Raji (cell line): ENCODE results near the gene TMEM204.

Source experiments
- POLR2A ChIP-seq: IDR thresholded peaks from 2 replicates; pipeline ENCODE4 v1.6.1; 2011; ENCODE audit warnings: low read depth, low read length, control low read depth; ENCODE audit not compliant: insufficient read depth

TMEM204 gene

DNA sequence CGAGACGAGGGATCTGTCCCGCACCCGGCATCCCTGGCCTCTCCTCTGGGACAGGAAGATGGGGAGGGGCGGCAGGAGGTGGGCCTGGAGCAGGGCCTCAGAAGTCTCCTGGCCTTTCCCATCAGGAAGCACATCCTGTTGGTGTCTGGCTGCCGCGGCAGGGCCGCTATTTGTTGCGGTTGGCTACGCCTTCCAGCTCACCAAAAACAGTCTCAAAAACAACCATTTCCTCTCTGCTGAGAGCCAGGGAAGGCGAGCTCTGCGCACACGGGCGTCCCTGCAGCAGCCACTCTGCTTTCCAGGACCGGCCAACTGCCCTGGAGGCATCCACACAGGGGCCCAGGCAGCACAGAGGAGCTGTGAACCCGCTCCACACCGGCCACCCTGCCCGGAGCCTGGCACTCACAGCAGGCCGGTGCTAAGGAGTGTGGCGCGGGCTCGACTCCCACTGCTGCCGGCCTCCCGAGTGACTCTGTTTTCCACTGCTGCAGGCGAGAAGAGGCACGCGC lies at the start of gene TMEM204:
TMEM204 (plus strand) TSS at position 224 of the 509 bp plus-strand sequence. CDS start 610 bp downstream, outside the sequence.
- TF ChIP-seq POLR2A, result no peak

DNA sequence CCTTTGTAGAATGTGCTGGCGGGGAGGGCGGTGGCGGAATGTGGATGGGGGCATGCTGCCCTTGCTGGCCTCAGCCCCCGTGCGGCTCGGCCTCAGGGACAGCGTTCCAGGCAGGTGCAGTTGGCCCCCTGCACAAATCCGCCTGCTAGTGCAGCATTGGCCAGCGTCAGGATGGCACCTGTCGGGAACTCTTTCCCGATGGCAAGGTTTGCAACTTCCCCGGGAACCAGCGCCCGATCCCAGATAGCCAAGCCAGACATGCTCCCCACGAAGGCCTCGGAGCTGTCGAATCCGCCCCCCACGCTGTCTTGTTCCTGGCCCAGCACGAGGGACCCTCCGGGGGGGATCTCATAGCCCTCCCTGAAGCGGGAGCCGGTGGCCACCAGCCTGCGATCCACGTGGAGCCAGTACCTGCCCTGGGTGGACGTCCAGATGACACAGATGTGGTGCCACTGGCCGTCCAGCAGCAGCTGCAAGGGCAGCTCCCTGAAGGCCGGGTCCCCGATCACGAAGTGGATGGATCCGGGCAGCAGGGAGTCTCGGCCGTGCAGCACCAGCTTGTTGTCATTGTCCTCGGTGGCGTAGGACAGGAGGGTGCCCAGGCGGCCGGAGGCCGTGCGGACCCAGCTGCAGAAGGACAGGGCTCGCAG lies 47.5 kb upstream of the TMEM204 start:
- no peak for TF ChIP-seq POLR2A

DNA sequence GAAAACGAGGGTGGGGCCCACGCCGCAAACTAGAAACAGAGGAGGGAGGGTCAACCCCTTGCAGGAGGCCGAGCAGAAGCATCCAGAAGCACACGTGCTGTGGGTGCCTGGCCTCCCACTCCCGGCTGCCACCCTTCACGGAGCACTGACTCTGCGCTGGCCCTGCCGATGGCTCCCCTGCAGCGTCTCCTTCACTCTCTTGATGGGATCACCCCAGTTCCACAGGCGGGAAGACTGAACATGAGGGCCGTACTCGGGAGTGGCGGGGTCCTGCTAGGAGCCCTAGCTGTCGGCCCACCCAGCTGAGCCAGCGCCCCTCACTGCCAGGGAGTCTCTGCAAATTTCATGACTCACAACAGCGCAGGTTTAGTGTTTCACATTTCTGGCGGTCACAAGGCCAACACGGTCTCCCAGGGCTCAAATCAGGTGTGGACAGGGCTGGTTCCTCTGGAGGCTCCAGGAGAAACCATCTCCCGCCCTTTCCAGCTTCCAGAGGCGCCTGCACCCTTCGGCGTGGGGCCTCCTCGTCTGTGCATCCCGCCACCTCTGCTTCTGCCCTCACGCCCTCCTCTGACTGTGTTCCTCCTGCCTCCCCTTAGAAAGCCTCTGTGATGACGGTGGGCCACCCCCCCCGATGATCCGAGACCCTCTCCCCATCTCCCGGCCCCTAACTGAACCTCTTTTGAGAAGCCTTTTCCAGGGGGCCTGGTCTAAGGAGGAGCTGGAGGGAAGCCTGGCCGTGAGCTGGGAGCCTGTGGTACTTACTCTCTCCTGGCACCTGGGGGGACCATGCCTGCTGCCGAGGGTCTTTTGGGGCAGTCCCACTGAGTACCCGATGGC lies 46.7 kb upstream of the TMEM204 start:
- no peak for TF ChIP-seq POLR2A

DNA sequence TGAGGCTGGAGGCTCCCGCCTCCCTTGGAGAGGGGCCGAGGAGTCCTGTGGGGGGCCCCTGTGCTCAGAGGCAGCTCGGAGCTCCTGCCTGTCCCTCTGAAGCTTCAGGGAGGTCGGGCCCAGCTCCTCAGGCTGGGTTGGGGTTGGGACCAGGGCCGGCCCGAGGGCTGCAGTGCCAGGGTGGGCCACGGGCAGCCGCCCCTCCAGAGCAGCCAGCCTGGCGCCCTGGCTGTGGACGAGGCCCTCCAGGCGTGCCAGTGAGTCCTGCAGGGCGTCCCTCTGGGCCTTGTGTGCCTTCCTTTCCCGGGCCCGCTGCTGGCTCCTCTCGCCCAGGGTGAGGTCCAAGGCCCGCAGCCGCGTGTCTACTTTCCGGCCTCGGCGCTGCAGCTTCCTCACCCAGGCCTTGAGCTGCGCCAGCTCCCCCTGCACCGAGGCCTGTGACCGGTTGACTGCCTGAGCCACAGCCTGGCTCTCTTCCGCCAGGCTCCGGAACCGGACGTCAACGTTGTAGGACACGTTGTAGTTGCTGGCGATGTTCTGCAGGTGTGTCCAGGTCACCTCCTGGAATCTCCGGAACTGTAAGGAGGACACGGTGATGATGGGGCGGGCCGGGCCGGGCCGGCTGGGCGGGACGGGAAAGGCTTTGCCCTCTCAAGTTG lies 45.9 kb upstream of the TMEM204 start:
- no peak for TF ChIP-seq POLR2A

DNA sequence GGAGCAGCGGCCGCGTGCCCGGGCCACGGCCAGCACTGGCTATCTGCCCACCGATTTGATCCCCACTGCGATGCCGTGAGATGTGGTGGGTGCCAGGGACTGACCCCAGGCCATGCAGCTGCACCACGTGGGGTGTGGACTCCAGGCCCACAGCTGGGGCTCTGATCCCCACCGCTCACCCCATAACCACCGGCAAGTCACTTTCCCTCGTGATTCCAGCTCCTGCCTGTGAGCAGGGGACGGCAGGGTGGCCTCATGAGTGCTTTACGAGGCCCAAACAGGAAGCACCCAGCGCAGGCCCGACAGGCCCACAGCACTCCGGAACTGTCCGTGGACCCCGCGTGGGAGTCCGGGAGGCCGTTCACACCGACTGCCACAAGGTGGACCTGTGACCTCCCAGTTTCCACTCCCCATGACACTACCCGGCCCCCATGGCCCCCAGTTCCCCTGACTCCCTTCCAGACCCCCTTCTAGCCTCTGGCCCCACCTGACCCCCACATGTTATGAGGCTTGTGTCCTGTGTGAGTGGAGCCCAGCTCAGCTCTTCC lies 45.3 kb upstream of the TMEM204 start:
- TF ChIP-seq POLR2A, result no peak

DNA sequence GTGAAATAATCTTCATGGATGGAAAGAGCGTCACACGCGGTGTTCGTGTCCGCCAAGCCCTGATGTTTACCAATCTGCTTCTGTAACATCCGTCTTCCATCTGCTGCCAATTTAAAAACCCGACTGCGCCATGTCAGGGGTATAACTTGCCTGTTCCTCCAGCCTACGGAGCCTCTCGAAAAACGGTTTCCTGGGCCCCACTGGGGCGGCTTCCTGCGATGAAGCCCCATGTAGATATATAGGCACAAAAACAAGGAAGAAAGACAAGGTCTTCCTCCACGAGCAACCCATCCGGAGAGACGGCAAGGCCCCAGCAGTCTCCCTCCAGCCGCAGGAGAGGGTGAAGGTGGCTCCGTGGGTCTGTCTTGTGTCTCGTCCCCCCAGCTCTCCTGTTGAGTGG lies 44.8 kb upstream of the TMEM204 start, which contains the start of gene PTX4:
PTX4 (minus strand) TSS at position 326 of the 400 bp plus-strand sequence; CDS start at position 291, 35 bp downstream.
- no peak for TF ChIP-seq POLR2A

DNA sequence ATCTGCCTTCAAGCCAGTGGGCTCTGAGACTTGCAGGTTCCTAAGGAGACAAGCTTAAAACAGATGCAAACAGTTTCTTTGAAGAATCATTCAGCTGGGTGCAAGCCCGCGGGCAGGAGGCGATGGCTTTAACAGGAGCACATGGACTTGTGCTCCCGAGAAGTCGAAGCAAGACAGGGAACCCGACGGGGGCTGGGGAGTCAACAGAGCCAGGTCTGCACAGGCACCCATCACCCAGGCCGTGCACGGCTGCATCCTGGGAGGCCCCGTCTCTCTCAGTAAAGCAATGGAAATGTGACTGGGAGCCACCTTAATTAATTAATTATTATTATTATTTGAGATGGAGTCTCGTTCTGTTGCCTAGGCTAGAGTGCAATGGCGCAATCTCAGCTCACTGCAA lies 44.4 kb upstream of the TMEM204 start:
- no peak for TF ChIP-seq POLR2A

DNA sequence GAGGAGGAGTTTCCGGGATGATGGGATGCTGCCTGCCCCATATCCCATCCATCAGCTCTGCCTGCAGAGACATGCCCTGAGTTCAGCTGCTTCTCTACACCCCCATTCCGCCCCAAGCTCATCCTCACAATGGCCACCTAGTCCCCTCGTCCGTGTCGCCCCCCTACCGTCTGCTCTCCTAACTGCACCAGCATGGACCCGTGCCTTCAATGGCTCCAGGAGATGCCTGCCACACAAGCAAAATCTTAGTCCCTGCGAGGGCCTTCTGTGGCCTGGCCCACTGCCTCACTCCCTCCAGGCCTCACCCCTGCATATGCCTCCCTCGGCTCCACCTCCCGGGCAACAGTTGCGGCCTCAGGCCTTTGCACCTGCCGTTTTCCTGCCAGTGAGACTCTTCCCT lies 42.1 kb upstream of the TMEM204 start:
- no peak for TF ChIP-seq POLR2A

DNA sequence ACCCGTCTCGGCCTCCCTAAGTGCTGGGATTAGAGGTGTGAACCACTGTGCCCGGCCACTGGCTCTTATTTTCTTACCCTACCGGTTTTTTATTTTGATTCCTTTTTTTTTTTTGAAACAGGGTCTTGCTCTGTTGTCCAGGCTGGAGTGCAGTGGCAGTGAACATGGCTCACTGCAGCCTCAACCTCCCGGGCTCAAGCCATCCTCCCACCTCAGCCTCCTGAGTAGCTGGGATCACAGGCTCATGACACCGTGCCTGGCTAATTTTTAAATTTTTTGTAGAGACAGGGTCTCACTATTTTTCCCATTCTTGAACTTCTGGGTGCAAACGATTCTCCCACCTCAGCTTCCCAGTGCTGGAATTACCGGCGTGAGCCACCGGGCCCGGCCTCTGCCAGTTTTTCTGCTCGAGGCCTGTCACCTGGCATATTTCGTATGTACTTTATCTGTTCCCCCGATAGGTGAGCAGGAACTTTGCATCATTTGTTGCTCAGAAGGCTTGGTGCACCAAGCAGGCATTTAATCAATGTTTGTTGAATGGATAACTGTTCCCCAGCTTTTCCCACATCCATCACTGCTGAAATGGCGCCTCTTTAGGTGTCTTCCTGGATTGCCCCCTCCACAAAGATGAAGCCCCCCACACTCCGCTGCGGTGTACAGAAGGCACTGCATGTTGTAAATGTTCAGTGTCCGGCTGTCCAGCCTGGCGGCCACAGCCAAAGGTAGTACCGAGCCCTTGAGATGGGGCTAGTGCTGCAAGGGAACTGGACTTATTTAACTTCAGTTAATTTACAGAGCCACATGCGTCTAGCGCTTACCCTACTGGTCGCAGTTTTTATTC lies 41.2 kb upstream of the TMEM204 start:
- TF ChIP-seq POLR2A, result no peak

DNA sequence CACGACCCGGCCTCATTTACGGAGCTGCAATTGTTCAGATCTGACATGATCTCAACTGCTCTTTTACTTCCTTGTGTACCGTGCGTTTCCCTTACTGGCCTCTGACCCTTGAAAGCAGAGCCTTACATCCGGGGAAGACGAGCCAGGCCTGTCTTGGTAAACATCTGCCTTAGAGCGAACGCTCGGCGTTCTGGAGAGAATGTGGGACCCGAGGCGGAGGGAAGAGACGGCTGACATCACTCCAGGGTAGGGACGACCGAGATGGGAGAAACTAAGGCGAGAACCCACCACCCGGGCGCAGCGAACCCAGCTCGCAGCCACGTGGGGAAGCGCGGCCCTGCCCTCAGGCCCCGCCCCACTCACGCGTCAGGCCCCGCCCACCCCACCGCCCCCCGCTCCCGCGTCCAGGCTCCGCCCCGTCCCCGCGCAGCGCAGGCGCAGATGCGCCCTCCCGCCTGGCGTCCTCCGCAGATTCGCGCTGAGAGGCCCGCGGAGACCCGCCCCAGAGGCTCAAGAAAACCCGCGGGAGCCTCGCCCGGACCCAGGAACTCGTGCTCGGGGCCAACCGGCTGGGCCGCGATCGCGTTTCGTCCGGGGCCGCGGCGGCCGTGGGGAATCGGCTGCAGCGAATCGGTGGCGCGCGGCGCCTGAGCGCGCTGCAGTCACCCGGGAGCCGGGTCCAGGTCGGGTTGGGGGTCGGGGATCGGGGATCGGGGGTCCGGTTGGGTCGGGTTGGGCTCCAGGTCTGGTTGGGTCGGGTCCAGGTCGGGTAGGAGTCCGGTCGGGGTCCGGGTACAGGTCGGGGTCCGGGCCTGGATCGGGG lies 40.3 kb upstream of the TMEM204 start, which contains the start of gene TELO2:
TELO2 (plus strand) TSS at position 438 of the 823 bp plus-strand sequence. CDS start 922 bp downstream, outside the sequence.
- TF ChIP-seq POLR2A, result peak; percentile 82

DNA sequence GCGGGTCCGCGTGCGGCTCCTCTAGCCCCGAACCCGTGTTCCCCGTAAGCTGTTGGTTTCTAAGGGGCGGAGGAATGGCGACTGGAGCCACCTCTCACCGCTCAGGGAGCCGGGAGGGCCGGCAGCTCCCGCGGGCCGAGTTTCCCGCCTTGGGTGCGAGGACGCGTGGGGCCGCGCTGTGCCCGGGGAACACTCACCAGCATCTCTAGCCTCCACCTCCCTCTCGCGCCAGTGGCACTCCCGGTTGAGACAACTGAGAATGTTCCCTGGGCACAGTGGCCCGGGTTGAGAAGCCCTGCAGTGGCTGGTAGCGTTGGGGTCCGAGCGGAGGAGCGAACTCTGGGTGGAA lies 39.7 kb upstream of the TMEM204 start:
- no peak for TF ChIP-seq POLR2A

DNA sequence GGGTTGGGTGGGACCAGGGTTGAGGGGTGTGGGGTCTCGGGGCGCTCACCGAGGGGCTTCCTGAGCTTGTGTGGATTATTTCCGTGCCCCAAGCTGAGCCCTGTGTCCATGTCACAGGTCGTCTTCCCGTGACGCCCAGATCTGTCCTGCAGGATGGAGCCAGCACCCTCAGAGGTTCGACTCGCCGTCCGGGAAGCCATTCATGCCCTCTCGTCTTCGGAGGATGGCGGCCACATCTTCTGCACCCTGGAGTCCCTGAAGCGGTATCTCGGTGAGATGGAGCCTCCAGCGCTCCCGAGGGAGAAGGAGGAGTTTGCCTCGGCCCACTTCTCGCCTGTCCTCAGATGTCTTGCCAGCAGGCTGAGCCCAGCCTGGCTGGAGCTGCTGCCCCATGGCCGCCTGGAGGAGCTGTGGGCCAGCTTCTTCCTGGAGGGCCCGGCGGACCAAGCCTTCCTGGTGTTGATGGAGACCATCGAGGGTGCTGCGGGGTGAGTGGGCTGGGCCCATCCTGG lies 39.3 kb upstream of the TMEM204 start:
- TF ChIP-seq POLR2A, result no peak

DNA sequence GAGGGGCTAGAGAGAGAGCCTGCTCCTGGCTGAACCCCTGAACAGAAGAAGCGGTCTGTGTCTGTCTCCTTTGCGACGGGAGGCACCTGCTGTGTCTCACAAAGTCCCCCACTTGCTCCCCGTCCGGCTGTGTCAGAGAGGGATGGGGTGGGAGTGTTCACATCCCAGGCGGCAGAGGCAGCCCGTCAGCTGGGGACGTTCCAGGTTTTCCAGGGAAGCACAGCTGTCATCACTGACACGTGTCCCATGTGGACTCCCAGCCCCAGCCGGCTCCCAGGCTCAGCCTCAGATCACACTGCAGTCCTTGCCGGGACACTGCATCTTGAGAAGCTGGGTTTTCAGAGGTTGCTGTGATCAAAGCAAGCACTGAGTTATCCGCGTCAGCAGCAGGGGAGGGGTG lies 38.8 kb upstream of the TMEM204 start:
- no peak for TF ChIP-seq POLR2A

DNA sequence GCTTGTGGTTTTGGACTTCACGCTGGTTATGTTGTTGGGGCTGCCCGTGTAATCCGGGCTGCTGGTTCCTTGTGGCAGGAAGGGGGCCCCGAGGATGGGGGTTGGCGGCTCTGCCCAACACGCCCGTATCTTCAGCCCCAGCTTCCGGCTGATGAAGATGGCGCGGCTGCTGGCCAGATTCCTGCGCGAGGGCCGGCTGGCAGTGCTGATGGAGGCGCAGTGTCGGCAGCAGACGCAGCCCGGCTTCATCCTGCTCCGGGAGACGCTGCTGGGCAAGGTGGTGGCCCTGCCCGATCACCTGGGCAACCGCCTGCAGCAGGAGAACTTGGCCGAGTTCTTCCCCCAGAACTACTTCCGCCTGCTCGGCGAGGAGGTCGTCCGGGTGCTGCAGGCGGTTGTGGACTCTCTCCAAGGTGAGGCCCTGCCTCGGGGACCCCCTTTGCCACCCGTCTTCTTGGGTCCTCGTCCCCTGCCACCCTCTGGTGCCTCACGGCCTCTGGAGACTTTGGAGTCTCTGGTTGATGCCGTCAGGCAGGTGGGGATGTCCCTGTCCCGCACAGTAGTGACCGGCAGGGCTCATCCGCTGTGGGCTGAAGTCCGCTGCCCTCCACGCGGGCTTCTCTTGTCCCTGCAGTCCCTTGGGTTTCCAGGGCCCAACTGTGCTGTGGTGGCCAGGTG lies 38.1 kb upstream of the TMEM204 start:
- TF ChIP-seq POLR2A, result no peak
